IMR-90 (cell line): ENCODE results near the gene MSMP. TPM values are rescaled to one million over a fixed set of nuclear protein-coding genes. Genes with fewer than 3 reads are reported as not detected.
A peak's percentile ranks its signal among the peaks of the same experiment; 100 is the strongest.

ENCODE experiments used
- ATAC-seq: fragments of 200-7000 bp; cut with Tn5 transposase; 2 replicates; pipeline ENCODE4 v1.9.1; 2020; ENCODE audit warnings: low read depth, mild to moderate bottlenecking, moderate library complexity
- BruUV-seq: library from RNA; stranded (reverse); fragments of 400-500 nt; replicated peaks from 2 replicates; lab custom pipeline; 2021; lab: Mats Ljungman, UMichigan
- CTCF ChIA-PET: fragments of 300-600 bp; formaldehyde crosslinking; extraction: SDS; loops from one replicate; lab custom pipeline; 2021; ENCODE audit warnings: antibody characterized with exemption; lab: Yijun Ruan, JAX
- POLR2A ChIA-PET: fragments of 300-600 bp; sonication (Branson Sonifier 250); formaldehyde crosslinking; loops from one replicate; lab custom pipeline; 2022; ENCODE audit warnings: antibody characterized with exemption; ENCODE audit not compliant: unreplicated experiment; lab: Charles Lee
- DNase-seq: peaks from one replicate; pipeline ENCODE4 v3.0.0; 2013
- H2AFZ ChIP-seq: replicated peaks from 2 replicates; pipeline ENCODE3; 2013; ENCODE audit warnings: low read length, mild to moderate bottlenecking; ENCODE audit not compliant: poor library complexity
- H2AK5ac ChIP-seq: 2 replicates; pipeline ENCODE4 v1.6.1; 2013; ENCODE audit warnings: low read depth, low read length, inconsistent platforms
- H2AK9ac ChIP-seq: replicated peaks from 2 replicates; pipeline ENCODE3; 2013; ENCODE audit warnings: mild to moderate bottlenecking, low read depth, low read length, moderate library complexity; ENCODE audit not compliant: poor library complexity
- H2BK120ac ChIP-seq: 2 replicates; pipeline ENCODE4 v1.6.1; 2013; ENCODE audit warnings: low read depth, low read length, inconsistent platforms
- H2BK15ac ChIP-seq: 3 replicates; pipeline ENCODE4 v1.6.1; 2013; ENCODE audit warnings: low read depth, low read length, inconsistent platforms
- H2BK20ac ChIP-seq: 2 replicates; pipeline ENCODE4 v1.6.1; 2013; ENCODE audit warnings: low read depth, mild to moderate bottlenecking, inconsistent platforms, low read length, moderate library complexity
- H2BK5ac ChIP-seq: 2 replicates; pipeline ENCODE4 v1.6.1; 2013; ENCODE audit warnings: mild to moderate bottlenecking, low read depth, low read length, inconsistent platforms; ENCODE audit not compliant: poor library complexity, severe bottlenecking
- H3K14ac ChIP-seq: replicated peaks from 2 replicates; pipeline ENCODE4 v1.6.1; 2013; ENCODE audit warnings: low read depth, low read length, inconsistent platforms
- H3K18ac ChIP-seq: 2 replicates; pipeline ENCODE4 v1.6.1; 2013; ENCODE audit warnings: low read depth, low read length, control low read depth
- H3K23ac ChIP-seq: 2 replicates; pipeline ENCODE4 v1.6.1; 2013; ENCODE audit warnings: low read depth, low read length, inconsistent platforms
- H3K27ac ChIP-seq: 2 replicates; pipeline ENCODE4 v1.5.1; 2013; ENCODE audit warnings: mild to moderate bottlenecking, control low read depth, low read length; ENCODE audit not compliant: insufficient read depth
- H3K27me3 ChIP-seq: 2 replicates; pipeline ENCODE4 v1.6.1; 2013; ENCODE audit warnings: low read length; ENCODE audit not compliant: control insufficient read depth, insufficient read depth
- H3K36me3 ChIP-seq: 2 replicates; pipeline ENCODE4 v1.6.1; 2013; ENCODE audit warnings: low read length, mixed read lengths; ENCODE audit not compliant: control insufficient read depth, insufficient read depth
- H3K4ac ChIP-seq: 2 replicates; pipeline ENCODE4 v1.6.1; 2013; ENCODE audit warnings: low read depth, low read length, inconsistent platforms
- H3K4me1 ChIP-seq: 2 replicates; pipeline ENCODE4 v1.6.1; 2013; ENCODE audit warnings: low read length, mixed read lengths; ENCODE audit not compliant: control insufficient read depth, insufficient read depth
- H3K4me2 ChIP-seq: 2 replicates; pipeline ENCODE4 v1.6.1; 2013; ENCODE audit warnings: low read depth, mild to moderate bottlenecking, control low read depth, low read length, moderate library complexity
- H3K4me3 ChIP-seq: 2 replicates; pipeline ENCODE4 v1.5.1; 2013; ENCODE audit warnings: low read depth, mild to moderate bottlenecking, control low read depth, low read length, moderate library complexity; ENCODE audit not compliant: insufficient read depth
- H3K56ac ChIP-seq: 2 replicates; pipeline ENCODE4 v1.6.1; 2013; ENCODE audit warnings: low read length, inconsistent platforms; ENCODE audit not compliant: insufficient read depth; ENCODE audit errors: extremely low read depth
- H3K79me1 ChIP-seq, 2 experiments: 2 replicates each; pipeline ENCODE4 v1.6.1; 2013; ENCODE audit warnings: low read length in 2 of 2, inconsistent platforms in 1 of 2, low read depth in 1 of 2
- H3K9ac ChIP-seq: 2 replicates; pipeline ENCODE4 v1.6.1; 2013; ENCODE audit warnings: low read depth, low read length, control low read depth
- H3K9me1 ChIP-seq: 2 replicates; pipeline ENCODE4 v1.6.1; 2013; ENCODE audit warnings: low read length, inconsistent platforms; ENCODE audit not compliant: insufficient read depth
- H3K9me3 ChIP-seq: 2 replicates; pipeline ENCODE4 v1.6.1; 2013; ENCODE audit warnings: low read length; ENCODE audit not compliant: control insufficient read depth, insufficient read depth
- H4K20me1 ChIP-seq: 2 replicates; pipeline ENCODE4 v1.6.1; 2013; ENCODE audit warnings: low read length, inconsistent platforms; ENCODE audit not compliant: insufficient read depth
- H4K5ac ChIP-seq: 2 replicates; pipeline ENCODE4 v1.6.1; 2013; ENCODE audit warnings: mild to moderate bottlenecking, low read depth, low read length, control low read depth
- H4K8ac ChIP-seq, 2 experiments: 2 replicates each; pipeline ENCODE4 v1.6.1; 2013; ENCODE audit warnings: low read depth in 2 of 2, low read length in 2 of 2, control low read depth in 1 of 2, inconsistent platforms in 1 of 2
- H4K91ac ChIP-seq: 2 replicates; pipeline ENCODE4 v1.6.1; 2013; ENCODE audit warnings: low read depth, low read length, inconsistent platforms; ENCODE audit not compliant: insufficient read depth
- MAFK ChIP-seq: IDR thresholded peaks from 2 replicates; pipeline ENCODE4 v1.6.1; 2012; ENCODE audit warnings: low read depth, low read length, improper control_type of control experiment
- WGBS, 2 experiments: methylation state at CpG; one replicate each; pipeline versions ENCODE4 v1.1.5 to v1.1.7; 2013; ENCODE audit warnings: missing lambda C conversion rate in 2 of 2; ENCODE audit not compliant: insufficient read length in 1 of 2; ENCODE audit errors: extremely low coverage in 2 of 2; 5-methylcytosine and 5-hydroxymethylcytosine counted together
- dilution Hi-C: fragments of 300-500 bp; cut with HindIII; formaldehyde crosslinking; loops from one replicate; pipeline ENCODE4 v1.14.3; 2018; ENCODE audit warnings: low sequenced_read_pairs; ENCODE audit not compliant: unreplicated experiment
- in situ Hi-C: fragments of 300-500 bp; cut with MboI; formaldehyde crosslinking; loops from 3 replicates; pipeline ENCODE4 v1.14.3; 2019; ENCODE audit warnings: low sequenced_read_pairs, inconsistent platforms, mixed read lengths
- intact Hi-C: fragments of 100-400 bp; cut with micrococcal nuclease; formaldehyde crosslinking; loops from 2 replicates; pipeline ENCODE4 v1.10.0; 2022
- polyA plus RNA-seq, 3 experiments: library from polyadenylated mRNA; depleted of rRNA; stranded (reverse); fragments of >200 nt; gene quantifications; 2 replicates each; pipeline ENCODE4 v1.2.3, GENCODE V29; 2012; ENCODE audit warnings: low replicate concordance in 1 of 3
- total RNA-seq: library from RNA; depleted of rRNA; stranded (reverse); fragments of >200 nt; gene quantifications from 2 replicates; pipeline ENCODE4 v1.2.3, GENCODE V29; 2012
- TF ChIP-seq, protein P1 (sequence below): conservative IDR thresholded peaks from 2 replicates; pipeline ENCODE4 v1.5.1; 2012; ENCODE audit warnings: mild to moderate bottlenecking, low read depth, low read length, improper control_type of control experiment

The MSMP gene
- total and polyA plus RNA-seq, 2 of the 4 experiments (the other 2 are of a cell fraction) = not detected

DNA sequence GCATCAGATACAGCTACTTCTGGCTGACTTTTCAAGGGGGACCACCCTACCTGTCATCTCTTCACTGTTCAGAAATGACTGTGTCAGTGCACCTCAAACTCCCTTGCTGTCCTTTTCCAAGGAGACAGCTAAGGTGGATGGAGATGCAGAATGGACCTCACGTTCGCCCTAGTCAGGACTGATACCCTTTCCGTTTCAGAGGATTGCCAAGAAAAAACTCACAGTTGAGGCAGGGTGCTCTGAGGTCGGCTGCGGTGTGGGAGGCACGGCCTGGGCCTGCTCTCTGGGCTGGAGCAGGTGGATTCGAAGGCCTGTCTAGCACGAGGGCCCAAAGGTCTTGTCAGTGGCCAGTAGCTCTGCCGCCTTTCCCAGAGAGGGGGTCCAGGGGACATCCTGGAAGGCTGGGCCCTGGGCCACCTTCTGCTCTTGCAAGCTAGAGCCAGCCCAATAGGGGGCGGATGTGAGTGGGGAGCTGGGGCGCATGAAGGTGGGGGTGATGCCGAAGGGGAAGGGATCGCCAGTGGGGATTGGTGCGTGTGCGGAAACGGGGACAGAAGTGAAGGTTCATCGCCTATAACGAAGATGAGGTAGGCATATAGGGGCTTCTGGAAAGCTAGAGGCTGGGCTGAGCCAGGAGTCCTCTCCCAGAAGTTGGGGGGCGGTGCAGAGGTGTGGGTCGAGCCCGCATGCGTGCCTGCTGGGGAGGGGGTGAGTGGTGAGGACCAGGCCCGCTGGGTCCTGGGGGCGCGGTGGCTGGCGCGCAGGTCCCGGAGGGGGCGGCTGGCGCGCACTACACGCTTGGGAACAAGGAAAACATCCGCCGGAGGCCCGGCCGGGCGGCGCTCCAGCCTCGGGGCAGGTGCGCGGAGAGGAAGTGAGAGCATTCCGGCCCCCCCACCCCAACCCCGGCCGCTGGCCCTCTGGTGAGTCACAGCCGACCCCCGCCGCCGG lies 2.5 kb upstream of the MSMP start:
- H3K9me3 ChIP-seq = no peaks in the 10 kb centered on the region
- H3K56ac ChIP-seq = no peak overlapping the region
- H2BK20ac ChIP-seq = no peak overlapping the region
- no TSS peak for BruUV-seq
- H3K14ac ChIP-seq = no peak overlapping the region
- DNase-seq (no peak), ATAC-seq (peak; percentile 66)
- no peaks in the 10 kb centered on the region for H3K79me1 ChIP-seq
- H3K27ac ChIP-seq = no peak overlapping the region
- H2AK5ac ChIP-seq = peak overlapping the region; percentile 65; the same call in 1 of the 2 replicates
- H2BK120ac ChIP-seq = no peak overlapping the region
- POLR2A ChIA-PET = interaction anchor here (0.6 kb wide), 1 partner anchor 13 kb away, joined by 4 read pairs; no protein-coding TSS in a partner anchor
- H3K18ac ChIP-seq = no peak overlapping the region
- H3K4ac ChIP-seq = no peak overlapping the region
- WGBS, 2 experiments = 67% methylated on average over 8 of the region's 48 CpGs; no CpG with 5 or more reads in 1 of the 2 experiments
- H3K4me3 ChIP-seq = no peak overlapping the region
- H3K27me3 ChIP-seq = peaks cover 2% of the 10 kb centered on the region; the same call in 1 of the 2 replicates
- peak overlapping the region; percentile 73 for H2AK9ac ChIP-seq
- dilution Hi-C loops = no loop called here
- H3K23ac ChIP-seq = no peak overlapping the region; the same call in 1 of the 2 replicates
- H4K20me1 ChIP-seq = no peaks in the 10 kb centered on the region
- H4K8ac ChIP-seq = no peak overlapping the region
- no peak overlapping the region for H4K5ac ChIP-seq
- no peak overlapping the region for H3K9ac ChIP-seq
- H2BK5ac ChIP-seq = no peak overlapping the region
- H2BK15ac ChIP-seq = no peak overlapping the region
- in situ Hi-C loops = no loop called here
- peak overlapping the region; percentile 55 for H3K4me2 ChIP-seq
- peaks cover 5% of the 10 kb centered on the region for H3K9me1 ChIP-seq
- intact Hi-C loops = no loop called here
- H2AFZ ChIP-seq = peak overlapping the region; percentile 53
- CTCF ChIA-PET = interaction anchor here (0.5 kb wide), 1 partner anchor 16 kb away, joined by 3 read pairs; no protein-coding TSS in a partner anchor
- H3K4me1 ChIP-seq = peaks cover 7% of the 10 kb centered on the region; the same call in 1 of the 2 replicates
- TF ChIP-seq, protein P1, sequence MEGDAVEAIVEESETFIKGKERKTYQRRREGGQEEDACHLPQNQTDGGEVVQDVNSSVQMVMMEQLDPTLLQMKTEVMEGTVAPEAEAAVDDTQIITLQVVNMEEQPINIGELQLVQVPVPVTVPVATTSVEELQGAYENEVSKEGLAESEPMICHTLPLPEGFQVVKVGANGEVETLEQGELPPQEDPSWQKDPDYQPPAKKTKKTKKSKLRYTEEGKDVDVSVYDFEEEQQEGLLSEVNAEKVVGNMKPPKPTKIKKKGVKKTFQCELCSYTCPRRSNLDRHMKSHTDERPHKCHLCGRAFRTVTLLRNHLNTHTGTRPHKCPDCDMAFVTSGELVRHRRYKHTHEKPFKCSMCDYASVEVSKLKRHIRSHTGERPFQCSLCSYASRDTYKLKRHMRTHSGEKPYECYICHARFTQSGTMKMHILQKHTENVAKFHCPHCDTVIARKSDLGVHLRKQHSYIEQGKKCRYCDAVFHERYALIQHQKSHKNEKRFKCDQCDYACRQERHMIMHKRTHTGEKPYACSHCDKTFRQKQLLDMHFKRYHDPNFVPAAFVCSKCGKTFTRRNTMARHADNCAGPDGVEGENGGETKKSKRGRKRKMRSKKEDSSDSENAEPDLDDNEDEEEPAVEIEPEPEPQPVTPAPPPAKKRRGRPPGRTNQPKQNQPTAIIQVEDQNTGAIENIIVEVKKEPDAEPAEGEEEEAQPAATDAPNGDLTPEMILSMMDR = peak; percentile 33
- TF ChIP-seq MAFK = no peak
- H4K91ac ChIP-seq = no peak overlapping the region
- H3K36me3 ChIP-seq = peaks cover 31% of the 10 kb centered on the region
